Breast epithelium (tissue), 3 donors: ENCODE measurements around the gene HOXA6.

Source experiments
- POLR2A ChIP-seq: fragments of 450-650 bp; IDR thresholded peaks from one replicate; pipeline ENCODE4 v1.6.1; 2016; ENCODE audit warnings: antibody characterized with exemption, mild to moderate bottlenecking, moderate library complexity
- TF ChIP-seq, protein P1 (sequence below), 3 donors: fragments of 450-650 bp; IDR thresholded peaks; one replicate each; pipeline ENCODE4 v1.5.1; 2016 to 2017; ENCODE audit warnings: antibody characterized with exemption in 3 of 3, mild to moderate bottlenecking in 3 of 3, moderate library complexity in 3 of 3

DNA sequence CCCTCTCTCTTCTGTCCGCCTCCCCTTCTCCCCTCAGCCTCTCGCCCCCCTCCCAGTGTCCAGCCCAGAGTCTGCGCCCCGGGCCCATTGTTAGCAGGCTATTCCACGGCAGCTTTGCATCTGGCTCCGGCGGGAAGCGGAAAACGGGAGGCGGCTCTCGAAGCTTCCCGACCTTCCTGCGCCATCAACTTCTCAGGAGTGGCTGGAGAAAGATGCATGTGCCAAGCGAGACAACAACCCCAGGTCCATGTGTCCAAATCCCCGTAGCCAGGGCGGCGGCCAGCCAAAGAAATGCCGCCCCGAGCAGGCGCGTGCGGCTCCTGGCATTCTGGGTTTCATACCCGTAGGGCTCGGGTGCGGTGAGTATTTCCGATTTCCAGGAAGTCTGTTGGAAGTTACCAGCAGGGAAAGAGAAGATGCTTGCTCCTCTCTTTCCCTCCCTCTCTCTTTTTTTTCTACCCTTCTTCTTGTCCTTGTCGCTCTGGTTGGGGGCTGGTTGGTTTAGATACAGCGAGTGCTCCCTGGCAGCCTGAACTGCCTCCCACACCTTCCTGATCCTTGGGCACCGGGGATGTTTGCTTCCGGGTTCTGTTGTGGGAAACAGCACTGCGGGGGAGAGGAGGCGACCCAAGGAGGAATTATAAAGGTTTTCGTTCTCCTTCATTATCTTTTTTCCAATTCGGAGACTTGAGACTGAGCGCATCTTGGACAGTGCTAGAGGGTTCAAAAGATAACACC is 43.9 kb downstream of the HOXA6 start:
- TF ChIP-seq, protein P1, sequence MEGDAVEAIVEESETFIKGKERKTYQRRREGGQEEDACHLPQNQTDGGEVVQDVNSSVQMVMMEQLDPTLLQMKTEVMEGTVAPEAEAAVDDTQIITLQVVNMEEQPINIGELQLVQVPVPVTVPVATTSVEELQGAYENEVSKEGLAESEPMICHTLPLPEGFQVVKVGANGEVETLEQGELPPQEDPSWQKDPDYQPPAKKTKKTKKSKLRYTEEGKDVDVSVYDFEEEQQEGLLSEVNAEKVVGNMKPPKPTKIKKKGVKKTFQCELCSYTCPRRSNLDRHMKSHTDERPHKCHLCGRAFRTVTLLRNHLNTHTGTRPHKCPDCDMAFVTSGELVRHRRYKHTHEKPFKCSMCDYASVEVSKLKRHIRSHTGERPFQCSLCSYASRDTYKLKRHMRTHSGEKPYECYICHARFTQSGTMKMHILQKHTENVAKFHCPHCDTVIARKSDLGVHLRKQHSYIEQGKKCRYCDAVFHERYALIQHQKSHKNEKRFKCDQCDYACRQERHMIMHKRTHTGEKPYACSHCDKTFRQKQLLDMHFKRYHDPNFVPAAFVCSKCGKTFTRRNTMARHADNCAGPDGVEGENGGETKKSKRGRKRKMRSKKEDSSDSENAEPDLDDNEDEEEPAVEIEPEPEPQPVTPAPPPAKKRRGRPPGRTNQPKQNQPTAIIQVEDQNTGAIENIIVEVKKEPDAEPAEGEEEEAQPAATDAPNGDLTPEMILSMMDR (IDR thresholded peaks at IDR 0.05): no peak
- no peak for TF ChIP-seq POLR2A
